SW480 (cell line): ENCODE measurements around the gene ZNF385A.

ENCODE experiments used
- DNase-seq: peaks from one replicate; pipeline ENCODE4 v3.0.0-alpha.2; 2016; ENCODE audit warnings: low spot score

ZNF385A gene

GRCh38 chr12:54384591-54385041 lies at the start of gene ZNF385A:
Gene ZNF385A, minus strand, starts transcription at chr12:54384733. Its CDS starts 219 bp downstream, at chr12:54384514.
- DNase-seq = no peak

- DNase-seq = peak; percentile 35
Measured at GRCh38 chr12:54432815-54433164, 48.3 kb upstream of the ZNF385A start.

GRCh38 chr12:54431911-54432814 lies 47.6 kb upstream of the ZNF385A start:
- DNase-seq = peak; percentile 98

- DNase-seq = no peak
Measured at GRCh38 chr12:54430471-54431069, 46.0 kb upstream of the ZNF385A start.

GRCh38 chr12:54429014-54429471 lies 44.5 kb upstream of the ZNF385A start:
- DNase-seq = no peak

- no peak for DNase-seq
Measured at GRCh38 chr12:54428050-54429013, 43.8 kb upstream of the ZNF385A start.

- DNase-seq = no peak
Measured at GRCh38 chr12:54427106-54427505, 42.6 kb upstream of the ZNF385A start.

GRCh38 chr12:54426690-54427089 lies 42.2 kb upstream of the ZNF385A start:
- no peak for DNase-seq

GRCh38 chr12:54425702-54426101 lies 41.2 kb upstream of the ZNF385A start:
- no peak for DNase-seq

- DNase-seq = no peak
Measured at GRCh38 chr12:54424224-54424623, 39.7 kb upstream of the ZNF385A start.

- DNase-seq = no peak
Measured at GRCh38 chr12:54423816-54424150, 39.2 kb upstream of the ZNF385A start.

- DNase-seq = no peak
Measured at GRCh38 chr12:54421879-54422250, 37.3 kb upstream of the ZNF385A start.

GRCh38 chr12:54421175-54421878 lies 36.8 kb upstream of the ZNF385A start:
- DNase-seq = no peak

GRCh38 chr12:54420766-54421144 lies 36.2 kb upstream of the ZNF385A start:
- no peak for DNase-seq

GRCh38 chr12:54419088-54419887 lies 34.8 kb upstream of the ZNF385A start, which contains the start of gene ITGA5:
Gene ITGA5, minus strand, starts transcription at chr12:54419266. Its CDS starts 68 bp downstream, at chr12:54419198.
- DNase-seq = peak; percentile 62

- DNase-seq = no peak
Measured at GRCh38 chr12:54418441-54419087, 34.0 kb upstream of the ZNF385A start.

GRCh38 chr12:54417712-54418440 lies 33.3 kb upstream of the ZNF385A start:
- peak; percentile 32 for DNase-seq

- no peak for DNase-seq
Measured at GRCh38 chr12:54416687-54417603, 32.4 kb upstream of the ZNF385A start.
